ENCODE data around the gene KCTD5. TPM values are rescaled to one million over a fixed set of nuclear protein-coding genes. Genes with fewer than 3 reads are reported as not detected.

KCTD5 gene
- total RNA-seq, 5 donors from 2014 or later (not counting 1 experiment from before 2014, with no cell fraction given), result 19.5 to 29.1 (median 26.3) TPM

DNA sequence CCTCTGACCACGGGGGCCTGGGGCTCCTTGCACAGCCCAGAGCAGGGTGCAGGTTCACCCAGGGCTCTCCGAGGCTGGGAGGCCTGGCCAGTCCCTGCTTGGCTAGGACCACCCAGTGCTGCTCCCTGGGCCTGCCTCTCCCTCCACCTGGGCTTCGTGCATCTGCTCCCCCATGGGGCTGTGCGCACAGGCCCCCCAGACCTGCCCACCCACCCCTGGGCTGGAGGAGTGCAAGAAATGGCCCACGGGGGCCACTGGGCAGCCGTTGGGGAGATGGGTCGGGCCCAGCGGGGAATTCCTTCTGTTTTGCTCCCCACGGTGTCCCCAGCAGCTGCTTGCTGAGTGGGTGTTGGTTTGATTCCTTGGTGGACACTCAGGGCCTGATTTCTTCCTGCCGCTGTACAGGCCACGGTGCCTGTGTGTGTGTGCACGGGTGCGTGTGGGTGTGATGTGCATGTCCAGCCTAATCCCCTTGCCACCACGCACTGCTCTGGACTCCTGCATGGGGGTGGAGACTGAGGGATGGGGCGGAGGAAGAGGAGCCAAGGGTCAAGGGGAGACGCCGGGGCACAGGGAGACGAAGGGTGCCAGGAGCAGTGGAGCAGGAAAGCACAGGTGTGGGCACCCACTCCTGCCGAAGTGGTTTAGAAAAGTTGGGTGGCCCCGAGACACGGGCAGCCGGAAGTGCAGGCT, 29.2 kb downstream of the KCTD5 start:
- Histone ChIP-seq H3K27me3 (replicated peaks in 1 of 2; ENCODE audit: control insufficient read depth in 2 of 2, extremely low read depth in 1 of 2, insufficient read depth in 2 of 2, low read length in 1 of 2) (peaks cover 0 to 17% of the 10 kb centered on the region in 2 experiments), H3K4me3 (ENCODE audit: control insufficient read depth in 1 of 2, extremely low read depth in 1 of 2, low read length in 1 of 2) (no peak overlapping the region), H3K27ac (ENCODE audit: low read length) (no peak overlapping the region), H3K36me3 (ENCODE audit: control insufficient read depth in 2 of 2, extremely low read depth in 1 of 2, insufficient read depth in 1 of 2, low read length in 1 of 2) (peaks cover 9 to 20% of the 10 kb centered on the region in 2 donors), H3K4me1 (ENCODE audit: control insufficient read depth in 1 of 2, extremely low read depth in 1 of 2, insufficient read depth in 2 of 2, low read length in 2 of 2) (peaks cover 2 to 16% of the 10 kb centered on the region in 2 experiments), H3K9me3 (no peaks in the 10 kb centered on the region)
- H3K27me3 Mint-ChIP-seq, result no peaks in the 10 kb centered on the region
- no peak for ATAC-seq (replicated peaks in 1 of 4)
- CTCF ChIA-PET, result no interaction called here
- H3K9me3 Mint-ChIP-seq, result no peaks in the 10 kb centered on the region
- peaks cover 4 to 9% (median 6%) of the 10 kb centered on the region in 3 donors for H3K4me1 Mint-ChIP-seq
- peaks cover 8% of the 10 kb centered on the region for H3K36me3 Mint-ChIP-seq
- H3K27ac Mint-ChIP-seq, result no peak overlapping the region
- DNase-seq, result no peak
- 74% methylated on average over 19 of the region's 22 CpGs for WGBS (ENCODE audit: insufficient coverage)
- POLR2A ChIA-PET, result no interaction called here
- no peak overlapping the region for H3K4me3 Mint-ChIP-seq

DNA sequence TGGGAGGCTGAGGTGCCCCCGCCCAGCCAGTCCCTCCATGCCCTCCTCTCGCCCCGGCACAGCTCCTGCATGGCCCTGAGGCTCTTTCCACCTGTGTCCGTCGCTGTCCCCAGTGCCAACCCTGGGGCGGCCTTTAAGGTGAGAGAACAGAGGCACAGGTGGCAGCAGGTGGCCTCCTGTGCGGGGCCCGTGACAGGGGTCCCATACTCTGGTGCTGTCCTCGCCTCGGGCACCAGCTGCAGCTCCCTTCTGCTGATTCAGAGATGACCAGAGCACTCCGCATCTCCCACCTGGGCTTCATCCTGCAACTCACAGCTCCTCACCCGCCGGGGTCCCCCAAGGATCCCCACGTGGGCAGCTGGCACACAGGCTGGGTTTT, 29.7 kb downstream of the KCTD5 start:
- POLR2A ChIA-PET, result no interaction called here
- no peak overlapping the region for H3K27ac Mint-ChIP-seq

DNA sequence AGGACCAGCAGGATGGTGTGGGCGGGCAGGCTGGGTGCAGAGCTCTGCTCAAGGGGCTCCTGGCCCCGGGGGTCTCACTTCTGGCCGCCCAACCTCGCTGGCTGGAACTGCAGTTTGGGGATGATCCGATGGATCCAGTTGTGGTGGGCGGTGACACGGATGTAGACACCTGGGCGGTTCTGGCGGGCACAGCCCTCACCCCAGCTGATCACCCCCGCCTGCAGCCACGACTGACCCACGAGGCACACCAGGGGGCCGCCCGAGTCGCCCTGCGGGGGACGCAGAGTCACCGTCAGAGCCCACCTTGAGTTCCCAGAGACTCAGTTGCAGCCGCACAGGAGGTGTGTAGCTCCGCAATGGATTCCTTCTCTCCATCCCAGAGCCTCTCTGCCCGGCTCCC, 30.2 kb downstream of the KCTD5 start:
- no peak for DNase-seq
- no peaks in the 10 kb centered on the region for H3K9me3 ChIP-seq
- H3K27me3 Mint-ChIP-seq, result no peaks in the 10 kb centered on the region
- H3K4me3 Mint-ChIP-seq, result no peak overlapping the region
- H3K4me1 Mint-ChIP-seq, result peaks cover 4 to 9% (median 6%) of the 10 kb centered on the region in 3 donors
- no peak overlapping the region for H3K27ac Mint-ChIP-seq
- no peaks in the 10 kb centered on the region for H3K9me3 Mint-ChIP-seq
- peaks cover 8 to 13% of the 10 kb centered on the region in 2 donors for H3K36me3 ChIP-seq (ENCODE audit: control insufficient read depth in 2 of 2, extremely low read depth in 1 of 2, insufficient read depth in 1 of 2, low read length in 1 of 2)
- peaks cover 8% of the 10 kb centered on the region for H3K36me3 Mint-ChIP-seq
- ATAC-seq (replicated peaks in 1 of 4), result no peak
- peaks cover 0 to 17% of the 10 kb centered on the region in 2 experiments for H3K27me3 ChIP-seq (replicated peaks in 1 of 2; ENCODE audit: control insufficient read depth in 2 of 2, extremely low read depth in 1 of 2, insufficient read depth in 2 of 2, low read length in 1 of 2)
- no peak overlapping the region for H3K4me3 ChIP-seq (ENCODE audit: control insufficient read depth in 1 of 2, extremely low read depth in 1 of 2, low read length in 1 of 2)
- H3K27ac ChIP-seq (ENCODE audit: low read length), result no peak overlapping the region
- peaks cover 2 to 16% of the 10 kb centered on the region in 2 experiments for H3K4me1 ChIP-seq (ENCODE audit: control insufficient read depth in 1 of 2, extremely low read depth in 1 of 2, insufficient read depth in 2 of 2, low read length in 2 of 2)
- CTCF ChIA-PET, result no interaction called here
- 89% methylated on average over 18 of the region's 21 CpGs for WGBS (ENCODE audit: insufficient coverage)
- POLR2A ChIA-PET, result no interaction called here

More for the DNA sequence above, 29.7 kb downstream of the KCTD5 start:
- no peak for DNase-seq
- Mint-ChIP-seq H3K27me3 (no peaks in the 10 kb centered on the region), H3K9me3 (no peaks in the 10 kb centered on the region), H3K36me3 (peaks cover 8% of the 10 kb centered on the region), H3K4me3 (no peak overlapping the region), H3K4me1 (peaks cover 4 to 9% (median 6%) of the 10 kb centered on the region in 3 donors)
- H3K9me3 ChIP-seq, result no peaks in the 10 kb centered on the region
- peaks cover 9 to 18% of the 10 kb centered on the region in 2 donors for H3K36me3 ChIP-seq (ENCODE audit: control insufficient read depth in 2 of 2, extremely low read depth in 1 of 2, insufficient read depth in 1 of 2, low read length in 1 of 2)
- 82% methylated on average over 7 of the region's 14 CpGs for WGBS (ENCODE audit: insufficient coverage)
- H3K27me3 ChIP-seq (replicated peaks in 1 of 2; ENCODE audit: control insufficient read depth in 2 of 2, extremely low read depth in 1 of 2, insufficient read depth in 2 of 2, low read length in 1 of 2), result peaks cover 0 to 17% of the 10 kb centered on the region in 2 experiments
- no peak overlapping the region for H3K27ac ChIP-seq (ENCODE audit: low read length)
- H3K4me1 ChIP-seq (ENCODE audit: control insufficient read depth in 1 of 2, extremely low read depth in 1 of 2, insufficient read depth in 2 of 2, low read length in 2 of 2), result peaks cover 2 to 16% of the 10 kb centered on the region in 2 experiments
- no peak overlapping the region for H3K4me3 ChIP-seq (ENCODE audit: control insufficient read depth in 1 of 2, extremely low read depth in 1 of 2, low read length in 1 of 2)
- ATAC-seq (replicated peaks in 1 of 4), result no peak
- CTCF ChIA-PET, result no interaction called here

DNA sequence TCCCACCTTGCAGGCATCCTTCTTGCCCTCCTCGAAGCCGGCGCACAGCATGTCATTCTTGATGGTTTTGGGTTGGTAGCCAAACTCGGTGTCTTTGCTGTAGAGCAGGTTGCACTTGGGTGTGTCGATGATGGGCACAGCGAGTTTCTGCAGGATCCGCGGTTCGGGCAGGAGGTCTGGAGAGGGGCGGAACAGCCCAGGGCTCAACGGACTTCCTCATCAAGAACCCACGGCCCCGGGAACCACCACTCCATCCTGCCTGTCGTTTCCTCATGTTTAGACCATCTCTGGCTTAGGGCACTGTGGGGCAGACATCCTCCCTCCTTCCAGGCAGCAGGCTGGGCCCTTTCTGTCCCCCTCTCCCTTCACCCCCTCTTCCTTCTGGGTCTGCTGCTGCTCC, 31.2 kb downstream of the KCTD5 start:
- ChIA-PET CTCF (no interaction called here), POLR2A (no interaction called here)
- H3K27ac ChIP-seq (ENCODE audit: low read length), result no peak overlapping the region
- H3K4me3 ChIP-seq (ENCODE audit: control insufficient read depth in 1 of 2, extremely low read depth in 1 of 2, low read length in 1 of 2), result no peak overlapping the region
- H3K27me3 ChIP-seq (replicated peaks in 1 of 2; ENCODE audit: control insufficient read depth in 2 of 2, extremely low read depth in 1 of 2, insufficient read depth in 2 of 2, low read length in 1 of 2), result peaks cover 0 to 17% of the 10 kb centered on the region in 2 experiments
- no peaks in the 10 kb centered on the region for H3K9me3 ChIP-seq
- Mint-ChIP-seq H3K27me3 (no peaks in the 10 kb centered on the region), H3K4me3 (no peak overlapping the region), H3K9me3 (no peaks in the 10 kb centered on the region), H3K27ac (no peak overlapping the region), H3K36me3 (peaks cover 2% of the 10 kb centered on the region), H3K4me1 (peaks cover 4 to 9% (median 6%) of the 10 kb centered on the region in 3 donors)
- ATAC-seq (replicated peaks in 1 of 4) (no peak), DNase-seq (no peak)
- peaks cover 3 to 4% of the 10 kb centered on the region in 2 donors for H3K36me3 ChIP-seq (ENCODE audit: control insufficient read depth in 2 of 2, extremely low read depth in 1 of 2, insufficient read depth in 1 of 2, low read length in 1 of 2)
- peaks cover 2 to 16% of the 10 kb centered on the region in 2 experiments for H3K4me1 ChIP-seq (ENCODE audit: control insufficient read depth in 1 of 2, extremely low read depth in 1 of 2, insufficient read depth in 2 of 2, low read length in 2 of 2)
- WGBS (ENCODE audit: insufficient coverage), result 28% methylated on average over 7 of the region's 14 CpGs

DNA sequence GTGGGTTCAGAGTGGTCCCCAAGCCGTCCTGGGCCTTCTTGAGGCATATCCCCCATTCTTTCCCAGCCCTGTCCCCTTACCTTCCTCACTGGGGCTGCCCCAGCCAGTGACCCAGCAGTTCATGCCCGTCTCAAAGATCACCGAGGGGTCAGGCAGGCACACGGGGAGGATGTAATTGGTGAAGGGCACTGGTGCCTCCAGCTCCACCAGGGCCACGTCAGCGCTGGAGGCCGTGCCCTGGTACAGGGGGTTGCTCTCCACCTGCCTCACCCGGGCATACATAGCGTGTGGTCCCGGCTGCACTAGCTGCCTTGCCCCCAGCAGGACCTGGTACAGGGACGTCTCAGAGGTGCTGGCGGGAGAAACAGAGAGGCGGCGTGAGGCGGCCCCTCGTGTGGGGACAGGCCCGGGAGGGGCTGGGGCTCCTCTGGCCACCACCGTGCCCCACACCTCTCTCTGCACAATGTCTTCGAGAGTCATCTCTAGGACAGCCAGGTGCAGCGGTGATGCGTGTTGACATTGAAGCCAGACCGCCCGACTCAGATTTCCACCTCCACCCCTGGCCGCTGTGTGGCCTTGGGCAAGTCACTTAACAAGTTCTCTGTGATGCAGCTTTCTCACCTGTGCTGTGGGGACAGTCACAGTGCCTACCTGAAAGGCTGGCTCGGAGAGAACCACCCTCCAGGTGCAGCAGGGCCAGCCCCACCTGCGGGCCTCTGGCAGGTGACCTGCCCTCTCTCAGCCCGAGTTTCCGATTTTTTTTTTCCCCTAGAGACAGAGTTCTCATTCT, 31.9 kb downstream of the KCTD5 start:
- Mint-ChIP-seq H3K4me1 (peaks cover 4 to 9% (median 6%) of the 10 kb centered on the region in 3 donors), H3K9me3 (no peaks in the 10 kb centered on the region)

DNA sequence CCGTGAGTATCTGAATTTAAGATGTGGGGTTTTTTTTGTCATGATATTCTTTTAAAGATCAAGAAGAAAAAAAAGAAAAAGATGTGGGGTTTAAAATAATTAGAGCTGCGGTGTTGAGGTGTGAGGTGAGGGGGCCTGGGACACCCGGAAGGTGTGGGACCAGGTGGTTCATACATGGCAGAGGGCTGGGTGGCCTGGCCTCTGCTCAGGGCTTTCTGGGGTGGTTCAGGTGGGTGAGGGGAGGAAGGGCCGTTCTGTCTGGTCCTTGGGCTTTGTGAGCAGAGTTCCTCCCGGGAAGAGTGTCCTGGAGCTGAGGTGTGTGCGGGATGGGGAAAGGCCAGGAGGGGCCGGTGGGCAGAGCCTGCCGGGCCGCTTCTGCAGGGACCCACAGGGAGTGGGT, 32.7 kb downstream of the KCTD5 start:
- ChIA-PET CTCF (no interaction called here), POLR2A (no interaction called here)
- Histone ChIP-seq H3K36me3 (ENCODE audit: control insufficient read depth in 2 of 2, extremely low read depth in 1 of 2, insufficient read depth in 1 of 2, low read length in 1 of 2) (no peaks in the 10 kb centered on the region), H3K4me1 (ENCODE audit: control insufficient read depth in 1 of 2, extremely low read depth in 1 of 2, insufficient read depth in 2 of 2, low read length in 2 of 2) (peaks cover 2 to 14% of the 10 kb centered on the region in 2 experiments), H3K27ac (ENCODE audit: low read length) (no peak overlapping the region), H3K9me3 (no peaks in the 10 kb centered on the region), H3K27me3 (replicated peaks in 1 of 2; ENCODE audit: control insufficient read depth in 2 of 2, extremely low read depth in 1 of 2, insufficient read depth in 2 of 2, low read length in 1 of 2) (peaks cover 0 to 17% of the 10 kb centered on the region in 2 experiments), H3K4me3 (ENCODE audit: control insufficient read depth in 1 of 2, extremely low read depth in 1 of 2, low read length in 1 of 2) (no peak overlapping the region)
- no peaks in the 10 kb centered on the region for H3K36me3 Mint-ChIP-seq
- H3K9me3 Mint-ChIP-seq, result no peaks in the 10 kb centered on the region
- ATAC-seq (replicated peaks in 1 of 4) (peak in 1 of 4 experiments; percentile 2), DNase-seq (no peak)
- peaks cover 4 to 9% (median 6%) of the 10 kb centered on the region in 3 donors for H3K4me1 Mint-ChIP-seq
- no peak overlapping the region for H3K27ac Mint-ChIP-seq
- H3K4me3 Mint-ChIP-seq, result no peak overlapping the region
- WGBS (ENCODE audit: insufficient coverage), result 35% methylated on average over 6 of the region's 9 CpGs
- H3K27me3 Mint-ChIP-seq, result no peaks in the 10 kb centered on the region

More for the DNA sequence above, 31.9 kb downstream of the KCTD5 start:
- WGBS (ENCODE audit: insufficient coverage), result 91% methylated on average over 24 of the region's 28 CpGs
- POLR2A ChIA-PET, result no interaction called here
- Histone ChIP-seq H3K4me3 (ENCODE audit: control insufficient read depth in 1 of 2, extremely low read depth in 1 of 2, low read length in 1 of 2) (no peak overlapping the region), H3K36me3 (ENCODE audit: control insufficient read depth in 2 of 2, extremely low read depth in 1 of 2, insufficient read depth in 1 of 2, low read length in 1 of 2) (peaks cover 0 to 3% of the 10 kb centered on the region in 2 donors), H3K4me1 (ENCODE audit: control insufficient read depth in 1 of 2, extremely low read depth in 1 of 2, insufficient read depth in 2 of 2, low read length in 2 of 2) (peaks cover 2 to 16% of the 10 kb centered on the region in 2 experiments), H3K27me3 (replicated peaks in 1 of 2; ENCODE audit: control insufficient read depth in 2 of 2, extremely low read depth in 1 of 2, insufficient read depth in 2 of 2, low read length in 1 of 2) (peaks cover 0 to 17% of the 10 kb centered on the region in 2 experiments), H3K27ac (ENCODE audit: low read length) (no peak overlapping the region), H3K9me3 (no peaks in the 10 kb centered on the region)
- CTCF ChIA-PET, result no interaction called here
- no peak overlapping the region for H3K4me3 Mint-ChIP-seq
- DNase-seq, result no peak
- no peak for ATAC-seq (replicated peaks in 1 of 4)
- no peak overlapping the region for H3K27ac Mint-ChIP-seq
- no peaks in the 10 kb centered on the region for H3K27me3 Mint-ChIP-seq
- H3K36me3 Mint-ChIP-seq, result no peaks in the 10 kb centered on the region

All from T-cell (primary cell).